Sigmoid colon (tissue), 7 donors: ENCODE results near the gene OSMR. TPM values are rescaled to one million over a fixed set of nuclear protein-coding genes. Genes with fewer than 3 reads are reported as not detected.

ENCODE experiments used
- DNase-seq: peaks from one replicate; pipeline ENCODE4 v3.0.0-alpha.2; 2019
- H3K27ac ChIP-seq, 4 donors: fragments of 200-600 bp; sonication (generic); one replicate each; pipeline ENCODE4 v1.5.1; 2016 to 2019; ENCODE audit warnings: mild to moderate bottlenecking in 1 of 4
- H3K27me3 ChIP-seq, 3 donors: fragments of 200-600 bp; sonication (generic); one replicate each; pipeline ENCODE4 v1.5.1; 2019; ENCODE audit warnings: mild to moderate bottlenecking in 1 of 3
- H3K36me3 ChIP-seq, 4 donors: fragments of 200-600 bp; sonication (generic); one replicate each; pipeline ENCODE4 v1.5.1; 2016 to 2019
- H3K4me1 ChIP-seq, 4 donors: fragments of 200-600 bp; sonication (generic); one replicate each; pipeline ENCODE4 v1.5.1; 2017 to 2019
- H3K4me3 ChIP-seq, 4 donors: fragments of 200-600 bp; sonication (generic); one replicate each; pipeline ENCODE4 v1.5.1; 2017 to 2019; ENCODE audit warnings: mild to moderate bottlenecking in 2 of 4, moderate library complexity in 1 of 4
- H3K9me3 ChIP-seq, 4 donors: fragments of 200-600 bp in 3 of 4; sonication (generic) in 3 of 4; one replicate each; pipeline versions ENCODE4 v1.5.1 to v1.6.1; 2013 to 2019
- CTCF ChIP-seq, 4 experiments: fragments of 450-650 bp in 3 of 4; fragments of 200-600 bp in 1 of 4; IDR thresholded peaks; one replicate each; pipeline ENCODE4 v1.5.1; 2016 to 2019; ENCODE audit warnings: antibody characterized with exemption in 4 of 4, mild to moderate bottlenecking in 3 of 4, moderate library complexity in 2 of 4
- EP300 ChIP-seq, 4 donors: sonication (generic); formaldehyde crosslinking; IDR thresholded peaks; one replicate each; pipeline ENCODE4 v1.6.1; 2017; ENCODE audit warnings: antibody characterized with exemption in 4 of 4
- POLR2A ChIP-seq, 2 donors: fragments of 450-650 bp; IDR thresholded peaks; one replicate each; pipeline ENCODE4 v1.6.1; 2016; ENCODE audit warnings: antibody characterized with exemption in 2 of 2, mild to moderate bottlenecking in 2 of 2, moderate library complexity in 2 of 2
- POLR2AphosphoS5 ChIP-seq, 4 donors: sonication (generic); formaldehyde crosslinking; IDR thresholded peaks; one replicate each; pipeline ENCODE4 v1.6.1; 2017; ENCODE audit warnings: antibody characterized with exemption in 4 of 4
- WGBS, 2 donors: extraction: QIAGEN DNeasy Blood & Tissue Kit; methylation state at CpG; one replicate each; pipeline ENCODE4 v1.1.7; 2013; 5-methylcytosine and 5-hydroxymethylcytosine counted together
- intact Hi-C: fragments of 100-400 bp; cut with DNase I; formaldehyde crosslinking; loops from one replicate; pipeline ENCODE4 v1.15.1; 2023
- polyA plus RNA-seq, 3 donors: library from polyadenylated mRNA; stranded (reverse); fragments of 200-250 nt; gene quantifications; one replicate each; pipeline ENCODE4 v1.2.3, GENCODE V29; 2013
- total RNA-seq, 4 donors: library from RNA; depleted of rRNA; stranded (reverse); fragments of >200 nt; gene quantifications; one replicate each; pipeline ENCODE4 v1.1.0, GENCODE V29; 2016
- donor health status: healthy with polysubstance abuse.
- donor health status: Bipolar disorder and iron deficiency.
- donor health status: healthy.

Gene OSMR
- total RNA-seq: 10 to 100 TPM; 18.5 to 65.3 (median 39.0) TPM
- polyA plus RNA-seq: 10 to 100 TPM in 1 of 3 donors, 1 to 10 TPM in 1, under 1 TPM in 1; 0.60 to 12.4 (median 1.2) TPM

GRCh38 chr5:38845526-38846378 lies at the start of gene OSMR:
TSS of gene OSMR (plus strand) at chr5:38846012. CDS start at chr5:38869045, 23,033 bp downstream.
- DNase-seq: peak; percentile 98
- peak within 1 kb of the TSS; percentile 88 to 97 (median 94) for H3K27ac ChIP-seq
- peaks cover 0 to 48% (median 34%) of the 10 kb centered on the region in 4 donors for H3K4me1 ChIP-seq
- H3K9me3 ChIP-seq: no peaks in the 10 kb centered on the region
- no peaks in the 10 kb centered on the region for H3K27me3 ChIP-seq
- peak within 1 kb of the TSS; percentile 62 to 88 (median 88) for H3K4me3 ChIP-seq
- 2 to 10% methylated on average over 89 of the region's 89 CpGs for WGBS, 2 donors
- no peaks in the 10 kb centered on the region for H3K36me3 ChIP-seq
- peak in 1 of 2 donors; percentile 37 for TF ChIP-seq POLR2A (IDR thresholded peaks at IDR 0.05)
- no peak for TF ChIP-seq CTCF (IDR thresholded peaks at IDR 0.05)
- TF ChIP-seq POLR2AphosphoS5 (IDR thresholded peaks at IDR 0.05): peak; percentile 66 to 88 (median 79)
- TF ChIP-seq EP300 (IDR thresholded peaks at IDR 0.05): peak; percentile 44 to 84 (median 79)
- intact Hi-C loops: loop anchor here (2.0 to 5.0 kb wide), 3 partner anchors 77 to 289 kb away; partner anchors contain the start of genes LIFR and RICTOR

GRCh38 chr5:38796742-38797108 lies 49.1 kb upstream of the OSMR start:
- peaks cover 0 to 19% (median 3%) of the 10 kb centered on the region in 4 donors for H3K4me1 ChIP-seq
- intact Hi-C loops: no loop called here
- H3K36me3 ChIP-seq: no peaks in the 10 kb centered on the region
- no peaks in the 10 kb centered on the region for H3K9me3 ChIP-seq
- no peak overlapping the region for H3K4me3 ChIP-seq
- H3K27ac ChIP-seq: peak overlapping the region; percentile 43 to 61 (median 51)
- DNase-seq: no peak
- no peaks in the 10 kb centered on the region for H3K27me3 ChIP-seq
- TF ChIP-seq CTCF (IDR thresholded peaks at IDR 0.05) (no peak), POLR2AphosphoS5 (IDR thresholded peaks at IDR 0.05) (no peak), POLR2A (IDR thresholded peaks at IDR 0.05) (no peak), EP300 (IDR thresholded peaks at IDR 0.05) (no peak)

GRCh38 chr5:38797838-38798237 lies 48.0 kb upstream of the OSMR start:
- H3K4me3 ChIP-seq: no peak overlapping the region
- peaks cover 0 to 19% (median 3%) of the 10 kb centered on the region in 4 donors for H3K4me1 ChIP-seq
- WGBS, 2 donors: 67 to 80% methylated on average over 12 of the region's 12 CpGs
- DNase-seq: no peak
- peak overlapping the region in 2 of 4 donors; percentile 8 to 57 for H3K27ac ChIP-seq
- intact Hi-C loops: no loop called here
- TF ChIP-seq POLR2A (IDR thresholded peaks at IDR 0.05) (no peak), EP300 (IDR thresholded peaks at IDR 0.05) (no peak), CTCF (IDR thresholded peaks at IDR 0.05) (no peak), POLR2AphosphoS5 (IDR thresholded peaks at IDR 0.05) (no peak)
- no peaks in the 10 kb centered on the region for H3K9me3 ChIP-seq
- no peaks in the 10 kb centered on the region for H3K36me3 ChIP-seq
- H3K27me3 ChIP-seq: no peaks in the 10 kb centered on the region

- Histone ChIP-seq H3K4me3 (no peak overlapping the region), H3K9me3 (no peaks in the 10 kb centered on the region), H3K4me1 (peaks cover 0 to 19% (median 3%) of the 10 kb centered on the region in 4 donors), H3K27ac (peak overlapping the region in 3 of 4 donors; percentile 2 to 37 (median 10)), H3K36me3 (no peaks in the 10 kb centered on the region), H3K27me3 (no peaks in the 10 kb centered on the region)
- TF ChIP-seq POLR2A (IDR thresholded peaks at IDR 0.05): no peak
- TF ChIP-seq CTCF (IDR thresholded peaks at IDR 0.05): no peak
- no peak for TF ChIP-seq POLR2AphosphoS5 (IDR thresholded peaks at IDR 0.05)
- no peak for TF ChIP-seq EP300 (IDR thresholded peaks at IDR 0.05)
- 68 to 78% methylated on average over 13 of the region's 13 CpGs for WGBS, 2 donors
- DNase-seq: no peak
- intact Hi-C loops: no loop called here
Observed at GRCh38 chr5:38799556-38800377, 46.0 kb upstream of the OSMR start.
